HG03280 (cell line): ENCODE results near the gene CCR5AS.
"Not testable (repeated sequence)": the region's sequence is repeated elsewhere in the genome, so short reads cannot be mapped to it uniquely, and the experiment has no call there.

ENCODE experiments used
- ATAC-seq: cut with Tn5 transposase; IDR thresholded peaks from one replicate; pipeline ENCODE4 v1.9.1; 2021; ENCODE audit warnings: mild to moderate bottlenecking, moderate library complexity; ENCODE audit not compliant: unreplicated experiment

Gene CCR5AS

DNA sequence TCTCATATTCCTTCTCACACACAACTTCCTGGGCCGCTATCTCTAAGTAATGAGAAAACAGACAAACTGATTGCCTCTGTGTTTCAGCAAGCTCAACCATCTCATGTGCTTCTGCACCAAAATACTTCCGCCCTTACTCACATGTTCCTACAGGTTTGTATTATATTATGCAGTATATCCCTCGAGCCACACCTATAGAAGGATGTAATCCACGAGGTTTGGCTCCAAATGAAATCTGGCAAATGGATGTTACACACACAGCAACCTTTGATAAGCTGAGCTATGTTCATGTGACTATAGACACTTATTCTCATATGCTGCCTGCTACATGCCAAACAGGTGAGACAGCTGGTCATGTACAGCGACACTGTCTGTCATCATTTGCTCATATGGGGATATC lies 22.8 kb upstream of the CCR5AS start:
- ATAC-seq: no peak

DNA sequence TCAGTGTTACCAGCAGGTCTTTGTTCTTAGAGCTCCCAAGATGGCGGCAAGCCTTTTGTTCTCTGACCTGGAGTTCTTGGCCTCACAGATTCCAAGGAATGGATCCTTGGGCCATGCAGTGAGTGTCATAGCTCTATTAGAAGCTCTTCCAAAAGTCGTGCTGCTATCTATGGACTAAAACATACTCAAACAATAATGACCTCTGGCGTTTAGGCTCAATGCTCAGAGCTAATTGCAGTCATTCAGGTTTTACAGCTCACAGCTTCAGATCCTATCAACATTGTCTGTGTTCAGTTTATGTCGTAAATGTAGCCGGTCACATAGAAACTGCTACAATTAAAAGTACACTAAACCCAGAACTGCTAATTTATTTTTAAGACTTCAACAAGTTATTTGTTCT lies 22.4 kb upstream of the CCR5AS start:
- no peak for ATAC-seq

DNA sequence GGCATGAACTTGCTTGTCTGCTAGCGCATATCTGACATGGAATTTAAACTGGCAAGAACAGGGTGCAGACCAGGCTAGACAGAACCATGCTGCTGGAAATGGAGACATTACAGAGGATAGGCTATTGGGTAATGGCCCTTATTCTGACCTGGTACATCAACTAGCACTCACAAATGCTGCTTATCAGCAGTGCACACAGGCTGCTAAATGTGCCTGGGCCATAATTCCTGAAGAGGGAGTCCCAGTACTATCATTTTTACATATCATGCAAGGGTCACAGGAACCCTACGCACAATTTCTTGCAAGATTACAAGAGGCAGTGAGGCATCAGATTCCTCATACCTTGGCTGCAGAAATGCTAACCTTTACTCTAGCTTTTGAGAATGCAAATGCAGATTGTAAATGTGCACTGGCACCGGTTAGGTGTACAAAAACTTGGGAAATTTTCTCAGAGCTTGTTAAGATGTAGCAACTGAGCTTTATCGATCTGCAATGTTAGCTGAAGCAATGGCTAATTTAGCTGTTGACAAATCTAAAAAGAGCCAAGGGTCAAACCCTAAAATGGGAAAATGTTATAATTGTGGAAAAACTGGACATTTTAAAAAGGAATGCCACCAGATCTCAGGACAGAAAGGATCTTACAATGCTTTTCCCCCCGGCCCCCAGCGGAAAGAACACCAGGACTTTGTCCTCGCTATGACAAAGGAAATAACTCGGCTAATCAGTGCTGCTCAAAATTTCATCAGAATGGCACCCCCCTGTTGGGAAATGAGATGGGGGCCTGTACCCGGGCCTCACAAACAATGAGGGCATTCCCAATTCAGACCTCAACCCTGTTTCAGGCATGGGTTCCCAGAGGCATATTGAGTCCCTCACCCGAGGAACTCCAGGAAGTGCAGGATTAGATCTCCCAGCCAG lies 21.3 kb upstream of the CCR5AS start:
- no peak for ATAC-seq

DNA sequence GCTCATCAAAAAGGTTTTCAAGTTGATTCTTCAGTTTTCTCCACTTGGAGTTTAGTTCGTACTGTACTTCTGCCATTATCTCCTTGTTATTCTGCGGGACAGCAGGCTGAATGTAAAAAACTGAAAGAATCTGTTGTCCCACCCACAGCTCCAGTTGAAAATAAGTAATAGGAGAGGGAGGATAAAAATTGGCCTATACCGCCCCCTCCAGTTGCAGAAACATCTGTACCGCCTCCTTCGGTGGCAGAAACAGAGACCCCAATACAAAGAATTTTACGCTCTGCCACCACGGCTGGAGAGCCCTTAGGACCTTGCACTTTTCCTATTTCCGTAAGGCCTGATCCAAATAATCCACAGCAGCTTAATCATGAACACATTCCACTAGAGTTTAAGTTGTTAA lies 20.5 kb upstream of the CCR5AS start:
- not testable (repeated sequence) for ATAC-seq

DNA sequence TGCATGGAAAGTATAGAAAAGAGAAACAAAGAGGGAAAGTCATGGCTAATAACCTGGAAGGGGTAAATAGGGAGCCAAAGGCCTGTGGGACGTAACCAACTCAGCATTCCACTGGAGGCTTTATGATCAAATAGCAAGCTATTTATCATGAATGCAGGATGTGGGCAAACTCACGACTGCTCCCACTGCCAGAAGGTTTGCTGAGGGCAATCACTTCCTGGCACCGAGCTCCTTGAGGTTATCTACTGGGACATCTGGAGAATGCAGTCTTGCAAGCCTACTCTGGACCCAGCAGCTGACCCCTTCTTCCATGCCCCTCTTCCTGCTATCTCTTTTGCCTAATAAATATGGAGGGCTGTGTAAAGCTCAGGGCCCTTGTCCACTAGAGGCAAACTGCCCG lies 19.6 kb upstream of the CCR5AS start:
- ATAC-seq: not testable (repeated sequence)

DNA sequence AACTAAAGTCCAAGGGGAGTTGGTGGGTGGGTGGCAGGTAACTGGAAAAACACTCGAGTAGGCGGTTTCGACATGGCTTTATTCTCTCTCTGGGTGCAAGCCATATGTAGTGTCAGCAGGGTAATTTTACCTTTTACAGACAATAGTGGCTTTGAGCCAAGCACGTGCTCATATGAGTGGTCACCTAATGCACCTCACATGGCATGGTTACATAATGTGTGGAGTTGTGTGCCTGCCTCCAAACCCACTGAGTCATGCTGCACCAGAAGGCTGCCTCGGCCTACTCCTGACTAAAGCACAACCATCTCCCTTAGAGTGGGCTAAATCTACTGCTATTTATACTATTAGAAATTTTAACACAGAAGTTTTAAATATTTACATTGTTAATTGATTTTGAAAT lies 16.7 kb upstream of the CCR5AS start:
- no peak for ATAC-seq

DNA sequence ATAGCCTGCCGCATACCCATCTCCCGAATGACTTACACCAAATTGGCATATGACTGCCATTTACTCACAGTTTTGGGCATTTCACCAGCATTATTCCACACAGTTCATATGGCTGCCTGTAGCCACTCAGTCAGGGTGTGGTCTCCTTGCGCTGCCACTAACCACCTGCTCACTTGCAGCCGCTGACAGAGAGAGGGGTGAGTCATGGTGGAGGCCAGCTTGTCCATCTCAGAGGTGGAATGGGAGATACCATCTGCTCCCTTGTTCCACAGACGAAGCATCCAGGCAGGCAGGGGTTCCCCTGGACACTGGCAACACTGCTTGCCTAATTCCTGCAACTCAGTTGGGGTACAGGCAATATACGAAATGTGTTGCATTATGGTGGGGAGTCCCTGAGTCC lies 15.8 kb upstream of the CCR5AS start:
- ATAC-seq: no peak

DNA sequence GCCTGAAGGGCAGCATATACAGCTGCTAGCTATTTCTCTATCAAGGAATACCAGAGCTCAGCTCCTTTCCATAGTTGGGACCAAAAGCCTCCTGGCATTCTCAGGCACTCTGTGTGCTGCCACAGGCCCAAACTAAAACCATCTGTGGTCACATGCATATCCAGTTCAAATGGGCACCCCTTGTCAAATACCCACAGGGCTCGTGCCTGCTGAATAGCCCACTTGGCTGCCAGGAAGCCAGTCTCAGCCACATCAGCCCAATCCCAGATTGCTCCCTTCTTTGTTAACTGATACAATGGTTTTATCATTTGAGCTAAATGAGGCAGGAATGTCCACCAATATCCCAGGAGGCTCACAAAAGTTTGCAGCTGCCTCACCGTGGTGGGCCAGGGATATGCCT lies 14.1 kb upstream of the CCR5AS start:
- ATAC-seq: no peak

DNA sequence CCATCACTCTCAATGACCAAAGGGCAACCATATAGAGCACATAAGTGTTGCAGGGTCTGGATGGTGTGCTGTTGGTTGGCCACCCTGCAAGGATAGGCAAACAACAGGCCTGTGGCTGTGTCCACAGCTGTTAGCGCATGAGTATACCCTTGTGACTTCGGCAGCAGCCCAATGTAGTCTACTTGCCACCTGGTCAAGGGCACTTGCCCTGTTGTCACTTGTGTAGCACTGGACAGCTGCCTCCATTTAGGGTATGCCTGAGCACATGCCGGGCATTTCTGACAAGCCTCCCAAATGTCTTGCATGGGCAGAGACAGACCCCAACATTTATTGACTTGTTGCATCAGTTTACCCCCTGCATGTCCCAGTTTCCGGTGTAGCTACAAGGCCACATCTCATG lies 12.9 kb upstream of the CCR5AS start:
- ATAC-seq: no peak

DNA sequence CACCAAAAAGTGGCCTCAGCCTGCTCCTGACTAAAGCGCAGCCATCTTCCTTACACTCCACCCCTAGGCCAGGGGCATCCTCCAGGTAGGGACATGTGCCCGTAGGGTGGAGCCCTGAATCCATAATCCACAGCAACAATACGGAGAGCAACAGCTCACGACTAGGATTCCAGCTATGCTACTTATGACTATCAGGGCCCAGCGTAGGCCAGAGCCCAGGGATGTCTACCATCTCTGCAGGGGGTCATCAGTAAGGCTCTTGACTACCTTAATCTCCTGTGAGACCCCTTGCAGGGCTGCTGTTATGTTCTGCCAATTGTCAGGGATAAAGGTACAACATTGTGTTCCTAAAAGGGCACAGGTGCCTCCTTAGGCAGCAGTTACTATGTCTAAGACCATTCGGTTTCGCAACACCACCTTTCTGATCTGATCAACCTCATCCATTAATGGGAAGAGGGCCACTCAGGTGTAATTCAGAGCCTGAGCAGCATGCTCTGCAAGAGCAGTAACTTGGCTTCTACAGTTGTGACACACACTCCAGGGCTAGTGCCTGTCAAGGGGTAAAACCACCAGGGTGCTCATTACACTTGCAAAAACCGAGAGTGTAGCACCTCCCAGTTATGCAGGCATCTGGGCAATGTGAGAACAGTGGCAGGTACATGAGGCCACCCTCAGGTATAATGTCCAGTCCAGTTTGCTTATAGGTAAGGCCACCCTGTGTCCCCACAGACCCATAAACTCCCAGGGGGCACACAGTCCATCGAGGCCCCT lies 11.2 kb upstream of the CCR5AS start:
- no peak for ATAC-seq

DNA sequence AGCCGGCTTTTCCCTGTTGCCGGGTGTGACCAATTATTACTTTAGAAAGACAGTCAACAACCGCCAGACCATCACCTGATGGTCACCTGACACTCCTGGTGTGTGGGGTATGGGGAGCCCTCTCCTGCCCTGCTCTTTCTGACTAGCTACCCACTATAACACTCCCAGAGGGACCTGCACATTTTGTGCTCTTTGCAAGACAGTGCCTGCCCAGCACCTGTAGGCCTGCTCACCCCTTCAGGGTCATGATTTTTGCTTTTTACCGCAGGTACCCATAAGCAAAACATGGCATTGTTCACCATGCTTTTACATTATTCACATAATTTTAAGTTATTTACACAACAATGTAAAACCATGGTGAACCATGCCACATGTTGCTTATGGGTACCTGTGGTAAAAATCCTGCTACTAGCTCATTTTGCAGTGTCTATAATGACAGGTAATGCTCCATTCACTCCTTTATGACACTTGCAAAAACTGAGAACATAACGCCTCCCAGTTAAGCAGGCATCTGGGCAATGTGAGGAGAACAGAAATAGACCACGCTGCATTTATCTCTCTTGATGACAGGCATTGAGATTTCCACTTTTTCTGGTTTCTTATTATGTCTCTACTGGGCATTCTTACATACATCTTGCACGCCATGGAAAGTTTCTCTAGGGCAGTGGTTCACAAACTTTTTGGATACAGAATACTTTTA lies 10.1 kb upstream of the CCR5AS start:
- no peak for ATAC-seq

DNA sequence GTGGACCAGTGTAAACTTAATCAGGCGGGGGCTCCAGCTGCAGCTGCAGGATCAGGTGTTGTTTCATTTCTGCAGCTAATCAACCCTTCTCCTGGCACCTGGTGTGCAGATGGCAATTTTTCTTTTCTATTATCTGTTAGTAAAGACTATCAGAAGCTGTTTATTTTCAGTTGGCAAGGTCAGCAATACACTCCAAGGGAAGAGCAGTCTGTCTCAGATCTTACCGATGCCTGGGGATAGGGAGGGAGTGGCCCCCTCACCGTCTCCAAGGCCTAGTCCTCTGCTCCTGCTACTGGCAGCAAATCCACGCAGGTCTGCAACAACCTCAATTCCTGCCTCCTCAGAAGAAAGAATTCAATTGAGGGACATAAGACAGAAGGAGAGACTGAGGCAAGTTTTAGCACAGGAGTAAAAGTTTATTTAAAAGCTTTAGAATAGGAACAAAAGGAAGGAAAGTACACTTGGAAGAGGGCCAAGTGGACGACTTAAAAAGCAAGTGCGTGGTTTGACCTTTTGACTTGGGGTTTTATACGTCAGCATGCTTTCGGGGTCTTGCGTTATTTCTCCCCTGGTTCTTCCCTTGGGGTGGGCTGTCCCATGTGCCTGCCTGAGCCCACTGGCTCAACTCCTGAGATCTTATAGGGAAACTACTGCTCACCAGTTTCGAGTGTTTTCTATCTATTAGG lies 9.4 kb upstream of the CCR5AS start:
- no peak for ATAC-seq

DNA sequence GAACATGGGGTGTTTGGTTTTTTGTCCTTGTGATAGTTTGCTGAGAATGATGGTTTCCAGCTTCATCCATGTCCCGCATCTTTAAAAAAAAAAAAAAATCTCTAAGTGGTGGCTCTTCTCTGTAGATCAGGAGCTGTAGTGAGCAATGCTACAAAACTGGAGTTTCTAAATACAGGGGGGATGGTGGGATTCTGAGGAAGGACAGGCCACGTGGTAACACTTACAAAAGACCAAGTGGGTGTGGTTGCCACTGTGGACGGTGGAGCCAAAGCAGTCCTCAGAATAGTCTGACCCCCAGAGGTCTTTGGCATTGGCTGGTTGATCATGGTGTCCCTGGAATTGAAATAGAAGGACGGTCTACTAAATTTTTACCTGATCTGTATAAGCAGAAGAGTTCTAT lies 7.9 kb upstream of the CCR5AS start:
- no peak for ATAC-seq

DNA sequence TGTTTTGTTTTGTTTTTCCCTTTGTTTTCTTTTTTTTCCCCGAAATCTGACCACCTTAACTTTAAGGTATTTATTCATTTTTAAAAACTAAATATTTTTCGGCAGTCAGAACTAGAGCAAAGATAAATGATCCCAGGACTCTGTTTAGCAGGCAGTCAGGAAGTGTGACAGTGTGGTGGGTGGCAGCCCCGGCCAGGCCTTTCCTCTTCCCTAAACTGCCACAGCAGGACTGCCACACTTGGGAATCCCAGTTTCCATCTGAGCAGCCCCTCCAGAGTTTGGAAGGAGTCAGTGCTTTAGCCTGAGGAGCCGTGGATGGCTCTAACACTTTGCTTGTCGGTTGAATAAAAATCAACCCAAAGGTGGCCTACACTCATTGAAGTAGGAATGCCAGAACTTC lies 7.1 kb upstream of the CCR5AS start:
- ATAC-seq: no peak

DNA sequence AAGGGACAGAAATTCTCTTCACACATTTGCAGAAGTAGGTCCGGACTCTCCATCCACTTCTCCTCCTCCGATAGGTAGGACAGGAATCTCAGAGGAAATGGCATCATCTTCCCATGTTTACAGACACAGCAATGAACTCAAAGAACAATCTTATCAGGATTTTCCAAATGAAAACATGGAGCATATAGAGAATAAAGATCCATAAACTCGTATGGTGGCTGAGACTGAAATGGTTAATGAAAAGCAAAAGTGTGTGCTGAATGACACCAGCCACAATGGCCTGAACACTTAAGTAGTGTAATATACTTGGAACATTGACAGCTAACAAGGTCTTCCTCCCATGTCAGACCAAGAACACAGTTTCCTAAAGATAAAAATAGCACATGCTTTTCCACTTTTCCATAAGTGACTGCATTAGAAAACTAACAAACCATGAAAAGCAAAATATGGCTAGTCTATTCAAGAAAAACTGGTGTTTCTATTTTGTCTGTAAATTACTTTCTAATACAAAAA lies 6.0 kb upstream of the CCR5AS start:
- ATAC-seq: no peak

DNA sequence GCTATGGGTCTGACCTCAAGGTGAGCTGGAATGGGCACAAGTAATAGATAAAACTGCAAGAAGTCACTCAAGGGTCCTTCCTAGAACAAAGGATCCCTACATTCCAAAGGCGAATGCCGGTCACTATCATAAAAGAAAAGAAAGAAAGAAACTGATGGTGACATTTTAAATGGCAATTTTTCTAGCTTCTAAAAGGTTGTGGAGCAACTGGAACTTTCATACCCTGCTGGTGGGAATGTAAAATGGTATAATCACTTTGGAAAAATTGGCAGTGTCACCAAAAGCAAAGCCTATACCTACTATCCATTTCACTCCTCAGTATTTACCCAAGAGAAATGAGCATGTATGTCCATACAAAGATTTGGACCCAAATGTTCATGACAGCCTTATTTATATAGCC lies 4.4 kb upstream of the CCR5AS start:
- ATAC-seq: no peak

DNA sequence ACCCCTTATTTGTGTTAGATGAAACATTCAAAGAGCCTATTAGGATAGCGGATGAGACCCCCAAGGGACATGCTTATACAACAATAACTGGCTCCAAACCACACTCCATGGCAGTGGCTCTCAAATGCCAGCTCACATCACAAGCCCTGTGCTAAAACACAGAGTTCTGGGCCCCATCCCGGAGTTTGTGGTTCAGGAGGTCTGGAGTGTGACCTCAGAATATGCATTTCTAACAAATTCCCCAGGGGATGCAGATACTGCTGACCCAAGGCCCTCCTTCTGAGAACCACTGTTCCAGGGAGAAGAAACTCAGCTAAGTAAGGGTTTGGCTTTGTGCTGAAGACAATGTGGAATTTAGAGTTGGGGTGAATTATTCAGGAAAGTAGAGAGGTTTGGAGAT lies 3.8 kb upstream of the CCR5AS start:
- ATAC-seq: no peak

DNA sequence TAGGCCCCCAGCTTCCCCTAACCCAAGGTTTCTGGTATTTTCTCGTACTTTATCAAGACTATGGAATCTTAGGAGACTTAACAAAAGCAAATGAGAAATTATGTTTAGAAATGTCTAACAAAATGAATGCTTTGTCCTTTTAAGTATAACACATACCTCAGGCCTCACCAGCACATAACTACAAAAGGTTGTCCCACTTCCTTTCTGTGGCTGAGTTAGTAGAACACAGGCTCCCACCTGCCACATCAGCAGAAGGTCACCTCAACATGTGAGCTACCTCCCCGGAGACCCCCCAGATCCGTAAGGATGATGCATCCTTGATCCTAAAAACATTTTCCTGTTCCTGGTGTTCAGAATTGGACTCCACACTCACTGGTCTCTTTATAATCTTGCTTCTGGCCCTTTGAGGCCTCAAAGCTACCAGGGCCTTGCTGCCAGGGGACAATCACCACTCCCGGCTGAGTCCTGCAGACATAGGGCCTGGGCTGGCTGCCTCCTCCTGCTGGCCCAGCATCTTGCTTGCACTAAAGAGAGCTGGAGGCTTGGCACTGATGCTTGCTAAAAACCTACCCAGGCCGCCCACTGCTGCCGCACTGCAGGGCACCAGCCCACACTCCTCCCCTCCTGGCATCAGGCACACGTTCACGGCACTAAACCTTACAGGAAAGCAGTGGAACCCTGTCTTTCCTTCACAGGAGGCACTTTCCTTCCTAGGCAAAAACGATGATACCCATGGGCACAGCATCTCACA lies 3.0 kb upstream of the CCR5AS start:
- ATAC-seq: no peak

DNA sequence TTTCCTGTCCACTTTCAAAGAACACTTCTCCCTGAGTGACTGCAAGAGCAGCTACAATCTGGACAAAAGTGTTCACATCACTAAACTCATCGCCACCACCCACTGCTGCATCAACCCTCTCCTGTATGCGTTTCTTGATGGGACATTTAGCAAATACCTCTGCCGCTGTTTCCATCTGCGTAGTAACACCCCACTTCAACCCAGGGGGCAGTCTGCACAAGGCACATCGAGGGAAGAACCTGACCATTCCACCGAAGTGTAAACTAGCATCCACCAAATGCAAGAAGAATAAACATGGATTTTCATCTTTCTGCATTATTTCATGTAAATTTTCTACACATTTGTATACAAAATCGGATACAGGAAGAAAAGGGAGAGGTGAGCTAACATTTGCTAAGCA lies 2.0 kb upstream of the CCR5AS start:
- ATAC-seq: no peak

DNA sequence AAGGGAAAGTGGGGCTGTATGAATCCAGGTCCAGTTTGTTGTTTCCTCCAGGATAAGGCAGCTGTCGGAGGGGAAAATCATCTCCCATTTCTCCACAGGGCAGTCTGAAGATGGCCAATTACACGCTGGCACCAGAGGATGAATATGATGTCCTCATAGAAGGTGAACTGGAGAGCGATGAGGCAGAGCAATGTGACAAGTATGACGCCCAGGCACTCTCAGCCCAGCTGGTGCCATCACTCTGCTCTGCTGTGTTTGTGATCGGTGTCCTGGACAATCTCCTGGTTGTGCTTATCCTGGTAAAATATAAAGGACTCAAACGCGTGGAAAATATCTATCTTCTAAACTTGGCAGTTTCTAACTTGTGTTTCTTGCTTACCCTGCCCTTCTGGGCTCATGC lies 1.1 kb upstream of the CCR5AS start:
- no peak for ATAC-seq
